Uterus (tissue), 2 donors: Measurements from ENCODE around the gene GHRL.

Experiments used
- POLR2A ChIP-seq, 2 donors: fragments of 450-650 bp; IDR thresholded peaks; one replicate each; pipeline ENCODE4 v1.6.1; 2016; ENCODE audit warnings: antibody characterized with exemption in 2 of 2, mild to moderate bottlenecking in 1 of 2, moderate library complexity in 1 of 2
- TF ChIP-seq, protein P1 (sequence below), 4 experiments: fragments of 200-600 bp in 2 of 4; fragments of 450-650 bp in 2 of 4; sonication (generic) in 2 of 4; IDR thresholded peaks; one replicate each; pipeline ENCODE4 v1.5.1; 2016 to 2019; ENCODE audit warnings: antibody characterized with exemption in 4 of 4, mild to moderate bottlenecking in 2 of 4, moderate library complexity in 1 of 4

GRCh38 chr3:10334042-10334441 lies 41.3 kb upstream of the GHRL start:
- TF ChIP-seq, protein P1, sequence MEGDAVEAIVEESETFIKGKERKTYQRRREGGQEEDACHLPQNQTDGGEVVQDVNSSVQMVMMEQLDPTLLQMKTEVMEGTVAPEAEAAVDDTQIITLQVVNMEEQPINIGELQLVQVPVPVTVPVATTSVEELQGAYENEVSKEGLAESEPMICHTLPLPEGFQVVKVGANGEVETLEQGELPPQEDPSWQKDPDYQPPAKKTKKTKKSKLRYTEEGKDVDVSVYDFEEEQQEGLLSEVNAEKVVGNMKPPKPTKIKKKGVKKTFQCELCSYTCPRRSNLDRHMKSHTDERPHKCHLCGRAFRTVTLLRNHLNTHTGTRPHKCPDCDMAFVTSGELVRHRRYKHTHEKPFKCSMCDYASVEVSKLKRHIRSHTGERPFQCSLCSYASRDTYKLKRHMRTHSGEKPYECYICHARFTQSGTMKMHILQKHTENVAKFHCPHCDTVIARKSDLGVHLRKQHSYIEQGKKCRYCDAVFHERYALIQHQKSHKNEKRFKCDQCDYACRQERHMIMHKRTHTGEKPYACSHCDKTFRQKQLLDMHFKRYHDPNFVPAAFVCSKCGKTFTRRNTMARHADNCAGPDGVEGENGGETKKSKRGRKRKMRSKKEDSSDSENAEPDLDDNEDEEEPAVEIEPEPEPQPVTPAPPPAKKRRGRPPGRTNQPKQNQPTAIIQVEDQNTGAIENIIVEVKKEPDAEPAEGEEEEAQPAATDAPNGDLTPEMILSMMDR (IDR thresholded peaks at IDR 0.05) = no peak
- TF ChIP-seq POLR2A (IDR thresholded peaks at IDR 0.05) = no peak
